GM12878 (cell line): ENCODE measurements around the gene CRTC2. TPM values are rescaled to one million over a fixed set of nuclear protein-coding genes. Genes with fewer than 3 reads are reported as not detected.

Source experiments
- ATAC-seq: fragments of 200-7000 bp; cut with Tn5 transposase; 3 replicates; pipeline ENCODE4 v1.9.1; 2020; ENCODE audit warnings: mild to moderate bottlenecking, moderate library complexity
- BruUV-seq: library from RNA; stranded (reverse); fragments of 400-500 nt; replicated peaks from 2 replicates; lab custom pipeline; 2021; lab: Mats Ljungman, UMichigan
- CTCF ChIA-PET: fragments of 300-600 bp; sonication (Branson Sonifier 250); formaldehyde crosslinking; extraction: SDS; loops from one replicate; lab custom pipeline; 2021; ENCODE audit warnings: inconsistent platforms; lab: Yijun Ruan, JAX
- POLR2A ChIA-PET: fragments of 350-600 bp; formaldehyde crosslinking; extraction: SDS; loops from one replicate; lab custom pipeline; 2021; ENCODE audit warnings: inconsistent platforms; lab: Charles Lee
- RAD21 ChIA-PET: fragments of 300-600 bp; sonication (Branson Sonifier 250); formaldehyde crosslinking; loops from one replicate; lab custom pipeline; 2023; ENCODE audit warnings: antibody characterized with exemption; ENCODE audit not compliant: unreplicated experiment; lab: Charles Lee
- SMC1A ChIA-PET: fragments of 300-600 bp; sonication (Branson Sonifier 250); formaldehyde crosslinking; loops from one replicate; lab custom pipeline; 2023; ENCODE audit not compliant: unreplicated experiment, uncharacterized antibody; lab: Charles Lee
- DNase-seq: peaks from one replicate; pipeline ENCODE4 v3.0.0-alpha.2; 2011; ENCODE audit warnings: low read depth, low spot score
- FAIRE-seq: peaks from 3 replicates; lab custom pipeline; 2011; peaks lifted over from hg19 to GRCh38; lab: Jason Lieb, UNC
- H2AFZ ChIP-seq: 2 replicates; pipeline ENCODE4 v1.6.0; 2011; ENCODE audit warnings: low read depth, low read length, control low read depth; ENCODE audit not compliant: control insufficient read depth
- H3K27ac ChIP-seq: 2 replicates; pipeline ENCODE4 v1.5.1; 2011; ENCODE audit warnings: control low read depth; ENCODE audit not compliant: control insufficient read depth, insufficient read depth
- H3K27me3 ChIP-seq, 2 experiments: replicated peaks in 1 of 2; 2 replicates each; pipeline versions ENCODE4 v1.6.0 to v1.6.1; 2011; ENCODE audit warnings: low read length in 1 of 2; ENCODE audit not compliant: control insufficient read depth in 2 of 2, insufficient read depth in 2 of 2
- H3K36me3 ChIP-seq, 2 experiments: 2 replicates each; pipeline ENCODE4 v1.5.1; 2011; ENCODE audit warnings: low read length in 1 of 2; ENCODE audit not compliant: control insufficient read depth in 2 of 2, insufficient read depth in 2 of 2
- H3K4me1 ChIP-seq: 2 replicates; pipeline ENCODE4 v1.6.1; 2011; ENCODE audit warnings: mild to moderate bottlenecking, low read length, moderate library complexity, mixed read lengths; ENCODE audit not compliant: control insufficient read depth, insufficient read depth
- H3K4me2 ChIP-seq: 2 replicates; pipeline ENCODE4 v1.6.0; 2011; ENCODE audit warnings: control low read depth; ENCODE audit not compliant: control insufficient read depth, insufficient read depth
- H3K4me3 ChIP-seq: fragments of 200-600 bp; sonication (generic); 2 replicates; pipeline ENCODE4 v1.5.1; 2016
- H3K79me2 ChIP-seq: 2 replicates; pipeline ENCODE4 v1.6.0; 2011; ENCODE audit warnings: low read length; ENCODE audit not compliant: control insufficient read depth, insufficient read depth
- H3K9ac ChIP-seq: 2 replicates; pipeline ENCODE4 v1.8.0; 2011; ENCODE audit warnings: low read length, control low read depth, mixed read lengths; ENCODE audit not compliant: control insufficient read depth, insufficient read depth
- H3K9me3 ChIP-seq: replicated peaks from 3 replicates; pipeline ENCODE4 v1.5.1; 2011; ENCODE audit warnings: mild to moderate bottlenecking, low read length; ENCODE audit not compliant: control insufficient read depth, insufficient read depth
- H4K20me1 ChIP-seq: 2 replicates; pipeline ENCODE4 v1.6.0; 2011; ENCODE audit not compliant: control insufficient read depth, insufficient read depth
- GABPA ChIP-seq: IDR thresholded peaks from 2 replicates; pipeline ENCODE4 v1.6.1; 2014; ENCODE audit warnings: antibody characterized with exemption, low read depth, mild to moderate bottlenecking, inconsistent platforms
- POLR2A ChIP-seq: IDR thresholded peaks from 2 replicates; pipeline ENCODE4 v1.6.1; 2011; ENCODE audit warnings: low read depth, mild to moderate bottlenecking, low read length
- WGBS: methylation state at CpG from one replicate; pipeline ENCODE4 v1.1.6; 2016; ENCODE audit warnings: low lambda C conversion rate; ENCODE audit not compliant: insufficient replicate concordance, insufficient coverage; ENCODE audit errors: missing lambda C conversion rate; 5-methylcytosine and 5-hydroxymethylcytosine counted together
- in situ Hi-C: fragments of 300-500 bp; cut with MboI; formaldehyde crosslinking; loops from 9 replicates; pipeline ENCODE4 v1.14.3; 2018; ENCODE audit warnings: mixed read lengths
- intact Hi-C: fragments of 100-400 bp; cut with micrococcal nuclease; formaldehyde crosslinking; loops from one replicate; pipeline ENCODE4 v1.14.2; 2022; ENCODE audit not compliant: unreplicated experiment
- polyA plus RNA-seq, 11 experiments: library from polyadenylated mRNA; depleted of rRNA in 4 of 11; unstranded in 6 of 11; stranded (reverse) in 5 of 11; fragments of >200 nt; fragmentation: Nextera tagmentation in 4 of 11; fragmentation: Illumina TruSeq in 1 of 11; extraction: Ambion mirVana in 4 of 11; extraction: Trizol in 1 of 11; gene quantifications; 1 replicate in 1 of 11; 2 replicates in 10 of 11; pipeline versions ENCODE4 v1.2.1 to v1.2.3, GENCODE V29; 2011 to 2016; ENCODE audit warnings: inconsistent platforms in 2 of 11, missing spikeins in 2 of 11, low read depth in 1 of 11
- total RNA-seq, 4 experiments: library from RNA; depleted of rRNA in 3 of 4; stranded (reverse); fragments of >200 nt in 3 of 4; fragmentation: Illumina TruSeq in 1 of 4; extraction: Trizol in 1 of 4; gene quantifications; 2 replicates each; pipeline versions ENCODE4 v1.2.1 to v1.2.3, GENCODE V29; 2013 to 2021

Gene CRTC2
- total and polyA plus RNA-seq, 10 of the 15 experiments (the other 5 are each of a cell fraction or from before 2014, with no cell fraction given) = 5.1 to 57.9 (median 32.7) TPM

- peak overlapping the region; percentile 98 for H3K4me3 ChIP-seq
- POLR2A ChIA-PET = interaction anchor here (0.6 to 10.1 kb wide), 13 partner anchors 9 to 183 kb away, joined by 3 to 83 read pairs (median 4); partner anchors contain the start of genes CREB3L4, DENND4B, JTB and SLC39A1
- SMC1A ChIA-PET = interaction anchor here (0.8 to 7.7 kb wide), 21 partner anchors 12 to 129 kb away, joined by 3 to 59 read pairs (median 5); partner anchors contain the start of genes CREB3L4, DENND4B, RAB13 and RPS27
- TF ChIP-seq POLR2A (0 out of 2 replicates have a peak, but pooled peaks have one; percentile 11), GABPA (no peak)
- TF ChIP-seq, all 136 proteins: peak for 1
- WGBS = 2% methylated on average over 3 of the region's 3 CpGs
- H3K36me3 ChIP-seq = peaks cover 0 to 9% of the 10 kb centered on the region in 2 experiments; a peak in 2 of 4 replicates
- no peak for DNase-seq
- no peaks in the 10 kb centered on the region for H3K27me3 ChIP-seq
- H2AFZ ChIP-seq = no peak overlapping the region
- RAD21 ChIA-PET = interaction anchor here (0.5 to 6.4 kb wide), 18 partner anchors 24 to 189 kb away, joined by 3 to 55 read pairs (median 6); partner anchors contain the start of genes CRTC2, DENND4B, JTB and RAB13
- no TSS peak for BruUV-seq
- H3K4me2 ChIP-seq = peak overlapping the region; percentile 93
- CTCF ChIA-PET = interaction anchor here (0.7 to 14.9 kb wide), 24 partner anchors 8 to 414 kb away, joined by 3 to 138 read pairs (median 5); partner anchors contain the start of genes CREB3L4, DENND4B, JTB and RAB13
- no peak for ATAC-seq
- peak overlapping the region; percentile 83 for H3K27ac ChIP-seq
- H3K4me1 ChIP-seq = peaks cover 3% of the 10 kb centered on the region; the same call in 1 of the 2 replicates
- in situ Hi-C loops (no loop called here), intact Hi-C loops (loop anchor here (5.0 kb wide), 2 partner anchors 79 to 114 kb away; no protein-coding TSS in a partner anchor)
- FAIRE-seq = no peak
- peak overlapping the region; percentile 78 for H3K9ac ChIP-seq
- H4K20me1 ChIP-seq = no peaks in the 10 kb centered on the region
- peaks cover 67% of the 10 kb centered on the region for H3K79me2 ChIP-seq
- H3K9me3 ChIP-seq = no peaks in the 10 kb centered on the region
Measured at GRCh38 chr1:153921080-153921802, 37.2 kb downstream of the CRTC2 start.
